OCI-LY7 (cell line): ENCODE data around the gene MCL1.

Experiments
- EZH2phosphoT487 ChIP-seq: fragments of 200-600 bp; sonication (generic); IDR thresholded peaks from 2 replicates; pipeline ENCODE4 v1.6.1; 2018; ENCODE audit warnings: low read depth, borderline replicate concordance, mild to moderate bottlenecking, mixed run types, antibody characterized with exemption, low read length, moderate library complexity, mixed read lengths
- TF ChIP-seq, protein P1 (sequence below): fragments of 200-600 bp; sonication (generic); conservative IDR thresholded peaks from 2 replicates; pipeline ENCODE4 v1.5.1; 2014; ENCODE audit warnings: mild to moderate bottlenecking, antibody characterized with exemption, low read length, moderate library complexity, mixed read lengths

- TF ChIP-seq, protein P1, sequence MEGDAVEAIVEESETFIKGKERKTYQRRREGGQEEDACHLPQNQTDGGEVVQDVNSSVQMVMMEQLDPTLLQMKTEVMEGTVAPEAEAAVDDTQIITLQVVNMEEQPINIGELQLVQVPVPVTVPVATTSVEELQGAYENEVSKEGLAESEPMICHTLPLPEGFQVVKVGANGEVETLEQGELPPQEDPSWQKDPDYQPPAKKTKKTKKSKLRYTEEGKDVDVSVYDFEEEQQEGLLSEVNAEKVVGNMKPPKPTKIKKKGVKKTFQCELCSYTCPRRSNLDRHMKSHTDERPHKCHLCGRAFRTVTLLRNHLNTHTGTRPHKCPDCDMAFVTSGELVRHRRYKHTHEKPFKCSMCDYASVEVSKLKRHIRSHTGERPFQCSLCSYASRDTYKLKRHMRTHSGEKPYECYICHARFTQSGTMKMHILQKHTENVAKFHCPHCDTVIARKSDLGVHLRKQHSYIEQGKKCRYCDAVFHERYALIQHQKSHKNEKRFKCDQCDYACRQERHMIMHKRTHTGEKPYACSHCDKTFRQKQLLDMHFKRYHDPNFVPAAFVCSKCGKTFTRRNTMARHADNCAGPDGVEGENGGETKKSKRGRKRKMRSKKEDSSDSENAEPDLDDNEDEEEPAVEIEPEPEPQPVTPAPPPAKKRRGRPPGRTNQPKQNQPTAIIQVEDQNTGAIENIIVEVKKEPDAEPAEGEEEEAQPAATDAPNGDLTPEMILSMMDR: no peak
- TF ChIP-seq EZH2phosphoT487: no peak
Measured at GRCh38 chr1:150576367-150576711, 3.1 kb downstream of the MCL1 start.
